Measurements from ENCODE around the gene MARCO. TPM values are rescaled to one million over a fixed set of nuclear protein-coding genes. Genes with fewer than 3 reads are reported as not detected.
A peak's percentile ranks its signal among the peaks of the same experiment; 100 is the strongest.

The MARCO gene
- total and polyA plus RNA-seq, 2 donors (not counting 3 experiments of a cell fraction or from before 2014, with no cell fraction given): not detected

GRCh38 chr2:119028327-119029174 lies 86.6 kb downstream of the MARCO start:
- BruUV-seq (replicated peaks): no TSS peak
- dilution Hi-C loops (cut with MboI; ENCODE audit: extremely low pct_ligation_motif_present, low sequenced_read_pairs): no loop called here
- H3K27ac ChIP-seq (ENCODE audit: insufficient read depth, low read depth, low read length): no peak overlapping the region
- DNase-seq (ENCODE audit: low read depth, low spot score) (peak; percentile 4), FAIRE-seq (no peak)
- H3K27me3 ChIP-seq (ENCODE audit: control insufficient read depth in 2 of 2, insufficient read depth in 2 of 2, low read length in 2 of 2): no peaks in the 10 kb centered on the region
- H4K20me1 ChIP-seq (replicated peaks; ENCODE audit: control insufficient read depth, extremely low read depth, insufficient read depth, low read length): no peaks in the 10 kb centered on the region
- H3K9ac ChIP-seq (replicated peaks; ENCODE audit: extremely low read depth, insufficient read depth, low read length): no peak overlapping the region
- no peaks in the 10 kb centered on the region for H3K36me3 ChIP-seq (ENCODE audit: control insufficient read depth in 2 of 2, extremely low read depth in 1 of 2, insufficient read depth in 2 of 2, low read length in 2 of 2)
- H3K9me1 ChIP-seq (replicated peaks; ENCODE audit: control insufficient read depth, extremely low read depth, insufficient read depth, low read length): no peaks in the 10 kb centered on the region
- no peak overlapping the region for H2AFZ ChIP-seq (ENCODE audit: low read depth, low read length)
- TF ChIP-seq CTCF (IDR thresholded peaks at IDR 0.05; ENCODE audit: extremely low read depth in 1 of 2, insufficient read depth in 1 of 2, low read depth in 1 of 2, low read length in 2 of 2): peak; percentile 25 to 33
- TF ChIP-seq POLR2AphosphoS5 (IDR thresholded peaks at IDR 0.05; ENCODE audit: insufficient read depth, low read depth, low read length): no peak
- CTCF ChIA-PET: no interaction called here
- no peaks in the 10 kb centered on the region for H3K4me1 ChIP-seq (ENCODE audit: control insufficient read depth, extremely low read depth, insufficient read depth, low read length)
- POLR2A ChIA-PET: no interaction called here
- no peaks in the 10 kb centered on the region for H3K9me3 ChIP-seq (replicated peaks; ENCODE audit: control insufficient read depth, insufficient read depth, low read length)
- no peak overlapping the region for H3K4me3 ChIP-seq (replicated peaks in 1 of 3; ENCODE audit: insufficient read depth in 1 of 3, low read depth in 1 of 3, low read length in 3 of 3)
- intact Hi-C loops (cut with micrococcal nuclease): loop anchor here (1.0 kb wide), 1 partner anchor 263 kb away; no protein-coding TSS in a partner anchor
- H3K79me2 ChIP-seq (ENCODE audit: control insufficient read depth, insufficient read depth, low read length): no peaks in the 10 kb centered on the region
- H3K4me2 ChIP-seq (ENCODE audit: insufficient read depth, low read length): no peak overlapping the region

GRCh38 chr2:119029297-119029696 lies 87.3 kb downstream of the MARCO start:
- ChIA-PET POLR2A (no interaction called here), CTCF (no interaction called here)
- H3K4me2 ChIP-seq (ENCODE audit: insufficient read depth, low read length): no peak overlapping the region
- no peak for DNase-seq (ENCODE audit: low read depth, low spot score)
- H3K36me3 ChIP-seq (ENCODE audit: control insufficient read depth in 2 of 2, extremely low read depth in 1 of 2, insufficient read depth in 2 of 2, low read length in 2 of 2): no peaks in the 10 kb centered on the region
- no peak overlapping the region for H3K9ac ChIP-seq (replicated peaks; ENCODE audit: extremely low read depth, insufficient read depth, low read length)
- no peaks in the 10 kb centered on the region for H3K9me3 ChIP-seq (replicated peaks; ENCODE audit: control insufficient read depth, insufficient read depth, low read length)
- no peaks in the 10 kb centered on the region for H3K4me1 ChIP-seq (ENCODE audit: control insufficient read depth, extremely low read depth, insufficient read depth, low read length)
- TF ChIP-seq FOS (IDR thresholded peaks at IDR 0.05; ENCODE audit: borderline replicate concordance, insufficient read depth, low read length): no peak
- no peak for TF ChIP-seq POLR2AphosphoS5 (IDR thresholded peaks at IDR 0.05; ENCODE audit: insufficient read depth, low read depth, low read length)
- TF ChIP-seq JUN (IDR thresholded peaks at IDR 0.05; ENCODE audit: borderline replicate concordance, insufficient read depth, insufficient read length, low read depth): no peak
- no peak for TF ChIP-seq MYC (IDR thresholded peaks at IDR 0.05; ENCODE audit: low read depth, low read length)
- no peak for TF ChIP-seq EZH2 (IDR thresholded peaks at IDR 0.05; ENCODE audit: borderline replicate concordance, low read depth, low read length, severe bottlenecking)
- no peak for TF ChIP-seq GATA2 (IDR thresholded peaks at IDR 0.05; ENCODE audit: insufficient read depth, insufficient read length, low read depth, low read length)
- no peak for TF ChIP-seq CTCF (IDR thresholded peaks at IDR 0.05; ENCODE audit: extremely low read depth in 1 of 2, insufficient read depth in 1 of 2, low read depth in 1 of 2, low read length in 2 of 2)
- TF ChIP-seq MAX (IDR thresholded peaks at IDR 0.05; ENCODE audit: insufficient read depth, insufficient read length): no peak
- no peak for TF ChIP-seq POLR2A (IDR thresholded peaks at IDR 0.05; ENCODE audit: low read depth, low read length)
- no peaks in the 10 kb centered on the region for H3K79me2 ChIP-seq (ENCODE audit: control insufficient read depth, insufficient read depth, low read length)
- H3K27me3 ChIP-seq (ENCODE audit: control insufficient read depth in 2 of 2, insufficient read depth in 2 of 2, low read length in 2 of 2): no peaks in the 10 kb centered on the region
- H3K27ac ChIP-seq (ENCODE audit: insufficient read depth, low read depth, low read length): no peak overlapping the region
- H2AFZ ChIP-seq (ENCODE audit: low read depth, low read length): no peak overlapping the region
- intact Hi-C loops (cut with micrococcal nuclease) (no loop called here), dilution Hi-C loops (cut with MboI; ENCODE audit: extremely low pct_ligation_motif_present, low sequenced_read_pairs) (no loop called here)
- no peak overlapping the region for H3K4me3 ChIP-seq (replicated peaks in 1 of 3; ENCODE audit: insufficient read depth in 1 of 3, low read depth in 1 of 3, low read length in 3 of 3)
- no peak for FAIRE-seq
- H3K9me1 ChIP-seq (replicated peaks; ENCODE audit: control insufficient read depth, extremely low read depth, insufficient read depth, low read length): no peaks in the 10 kb centered on the region
- no TSS peak for BruUV-seq (replicated peaks)
- H4K20me1 ChIP-seq (replicated peaks; ENCODE audit: control insufficient read depth, extremely low read depth, insufficient read depth, low read length): no peaks in the 10 kb centered on the region
